Stimulated activated CD4-positive, alpha-beta T cell treated with anti-CD3 and anti-CD28 coated beads, TNF-alpha, amount 100 ng/mL, for 1 hour (primary cell): ENCODE data around the gene CADPS2.

ENCODE experiments used
- DNase-seq, 3 donors: peaks; one replicate each; pipeline ENCODE4 v3.0.0-alpha.2; 2020; ENCODE audit warnings: low read depth in 3 of 3, low spot score in 1 of 3

Gene CADPS2

DNA sequence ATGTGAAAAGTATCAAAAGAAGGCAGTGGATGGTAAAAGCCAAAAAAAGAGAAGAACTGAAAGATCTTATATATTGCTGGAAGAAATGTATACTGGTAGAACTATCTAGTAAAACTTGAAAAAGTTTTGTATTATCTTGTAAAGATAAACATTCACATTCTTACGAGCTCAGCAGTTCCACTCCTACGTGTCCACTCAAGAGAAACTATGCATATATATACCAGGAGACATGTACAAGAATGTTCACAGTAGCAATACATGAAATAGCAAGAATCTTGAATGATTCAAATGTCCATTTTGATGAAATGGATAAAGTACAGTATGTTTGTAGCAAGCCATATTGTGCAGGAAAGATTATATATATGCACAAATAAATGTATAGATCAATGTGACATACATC, 342.4 kb downstream of the CADPS2 start:
- DNase-seq: no peak

DNA sequence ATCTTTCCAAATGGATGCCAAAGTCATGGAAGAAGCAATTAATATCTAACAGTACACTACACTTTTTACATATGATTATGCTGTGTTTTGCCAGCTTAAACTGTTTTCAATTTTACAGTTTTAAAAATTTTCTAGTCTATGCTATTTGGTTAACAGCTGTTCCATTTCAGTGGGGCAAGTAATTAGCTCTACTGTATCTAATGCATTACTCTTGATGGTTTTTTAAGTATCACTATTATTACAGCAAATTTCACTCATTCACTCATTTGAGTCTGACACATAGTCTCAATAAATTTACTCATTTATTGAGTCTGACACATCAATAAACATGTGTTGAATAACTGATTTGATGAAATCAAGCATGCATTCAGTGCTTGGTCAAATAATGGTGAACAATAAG, 343.1 kb downstream of the CADPS2 start:
- DNase-seq: no peak

DNA sequence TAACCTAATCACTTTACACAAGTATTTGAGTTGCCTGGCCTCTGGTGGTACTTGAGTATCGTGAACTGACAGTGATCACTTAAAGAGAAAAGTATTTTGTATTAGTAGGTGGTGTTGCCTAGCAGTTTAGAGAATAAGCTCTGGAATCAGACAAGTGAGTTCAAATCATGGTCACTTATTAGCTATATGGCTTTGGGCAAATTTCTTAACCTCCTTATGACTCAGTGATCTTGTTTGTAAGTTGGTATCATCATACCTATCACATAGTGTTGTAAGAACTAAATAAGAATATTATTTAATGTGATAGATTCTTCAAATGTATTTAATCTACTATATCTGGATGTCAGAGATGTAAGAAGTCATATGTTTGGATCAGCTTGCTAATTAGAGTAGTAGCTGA, 351.2 kb downstream of the CADPS2 start:
- no peak for DNase-seq

DNA sequence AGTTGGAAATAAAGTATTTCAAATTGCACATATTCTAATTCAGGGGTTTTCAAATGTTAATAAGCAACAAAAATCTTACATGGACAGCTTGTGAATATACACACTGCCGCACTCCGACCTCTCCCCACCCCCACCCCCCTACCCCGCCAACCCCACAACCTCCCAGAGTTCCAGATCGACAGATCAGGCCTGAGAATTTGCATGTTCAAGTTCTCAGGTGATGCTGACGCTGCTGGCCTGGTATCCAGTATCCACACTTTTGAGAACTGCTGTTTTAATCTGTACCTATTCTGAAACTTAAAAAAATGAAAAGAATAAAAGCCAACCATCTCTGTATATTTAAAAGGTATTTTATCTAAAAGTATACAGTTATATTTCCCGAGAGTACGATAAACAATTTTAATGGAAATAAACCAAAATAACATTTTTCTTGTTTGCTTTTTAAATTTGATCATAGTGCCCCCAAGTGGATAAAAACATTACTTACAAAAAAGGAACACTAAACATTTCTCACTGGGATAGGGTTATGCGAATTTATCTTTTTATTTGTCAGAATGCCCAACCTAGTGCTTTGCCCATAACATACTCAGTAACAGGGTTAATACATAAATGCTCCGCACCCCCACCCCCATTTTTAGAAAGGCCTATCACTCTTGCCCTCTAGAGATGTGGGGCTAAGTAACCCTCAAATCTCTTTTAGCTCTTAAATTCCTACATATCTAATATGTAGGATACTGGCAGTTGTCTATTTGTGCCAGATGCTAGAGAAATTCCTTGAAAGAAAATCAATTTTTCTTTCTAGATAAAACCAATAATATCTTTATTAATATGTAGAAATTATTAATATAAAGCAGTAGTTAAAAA, 353.6 kb downstream of the CADPS2 start:
- no peak for DNase-seq

DNA sequence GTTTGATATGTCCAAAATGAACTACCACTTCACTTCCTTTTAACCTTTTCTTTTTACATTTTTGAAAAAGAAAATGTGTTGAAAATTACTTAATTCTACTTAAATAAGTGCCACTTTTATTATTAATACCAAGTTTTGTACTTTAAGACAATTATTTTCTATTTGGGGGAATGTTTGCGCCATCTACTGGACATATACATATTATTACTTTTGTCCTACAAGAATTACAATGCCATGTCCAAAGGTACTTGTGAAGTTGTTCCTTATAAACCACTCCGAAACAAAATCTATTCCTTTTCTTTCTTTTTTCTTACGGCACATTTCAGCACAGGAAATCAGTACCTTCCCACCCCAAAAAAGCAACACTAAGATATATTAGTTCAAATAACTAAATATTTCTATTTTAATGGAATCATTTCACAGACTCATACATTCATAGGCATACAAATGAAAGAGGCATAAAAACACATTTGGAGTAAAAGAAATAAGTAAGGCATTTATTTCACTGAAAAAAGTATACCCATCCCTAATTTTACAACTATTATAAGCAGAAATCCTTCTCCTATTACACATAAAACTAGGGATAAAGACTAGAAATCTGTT, 357.3 kb downstream of the CADPS2 start:
- no peak for DNase-seq

GRCh38 chr7:122525355-122525754, 360.9 kb downstream of the CADPS2 start:
- no peak for DNase-seq

DNA sequence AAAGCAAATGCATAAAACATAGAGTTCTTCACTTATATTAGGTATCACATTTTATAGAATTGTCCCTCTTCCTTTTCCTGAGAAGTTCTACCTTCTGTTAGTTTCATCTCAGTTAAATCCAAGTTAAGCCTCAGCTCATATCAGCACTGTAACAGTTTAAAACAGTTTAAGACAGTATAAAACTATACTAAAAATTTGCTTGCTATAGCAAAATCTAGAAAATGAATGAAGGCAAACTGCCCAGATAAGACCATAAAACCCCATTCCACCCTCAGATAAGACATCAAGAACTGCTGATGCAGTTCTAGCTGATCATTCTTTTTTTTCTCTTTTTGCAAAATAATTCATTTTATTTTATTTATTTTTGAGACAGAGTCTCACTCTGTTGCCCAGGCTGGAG, 364.5 kb downstream of the CADPS2 start:
- DNase-seq: no peak

DNA sequence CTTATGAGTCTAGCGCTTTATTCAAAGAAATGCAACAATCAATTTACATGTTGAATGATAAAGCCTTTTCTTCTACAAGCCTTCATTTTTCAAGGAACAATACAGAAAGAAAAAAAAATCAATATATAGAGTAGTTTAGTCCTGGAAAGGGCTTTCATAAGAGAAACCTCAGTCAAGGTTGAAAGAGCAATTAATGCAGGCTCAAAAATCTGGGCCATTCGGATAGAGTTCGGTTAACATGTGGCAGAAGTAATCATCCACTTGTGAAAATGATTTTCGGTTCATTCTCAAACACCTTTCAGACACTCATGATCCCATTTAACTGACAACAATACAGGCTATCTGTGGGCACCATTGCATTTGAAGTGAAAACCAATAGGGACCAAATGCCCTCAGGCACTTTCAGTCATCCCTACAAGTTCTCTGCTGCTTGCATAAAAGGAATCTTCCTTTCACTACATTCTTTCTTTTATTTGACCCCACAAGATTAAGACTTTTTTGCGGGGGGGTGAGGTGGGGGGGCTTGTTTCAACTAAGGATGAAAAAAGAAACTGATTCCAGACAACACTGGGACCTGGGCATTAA, 365.2 kb downstream of the CADPS2 start:
- no peak for DNase-seq

- no peak for DNase-seq
Observed at GRCh38 chr7:122518488-122518887, 367.8 kb downstream of the CADPS2 start.

DNA sequence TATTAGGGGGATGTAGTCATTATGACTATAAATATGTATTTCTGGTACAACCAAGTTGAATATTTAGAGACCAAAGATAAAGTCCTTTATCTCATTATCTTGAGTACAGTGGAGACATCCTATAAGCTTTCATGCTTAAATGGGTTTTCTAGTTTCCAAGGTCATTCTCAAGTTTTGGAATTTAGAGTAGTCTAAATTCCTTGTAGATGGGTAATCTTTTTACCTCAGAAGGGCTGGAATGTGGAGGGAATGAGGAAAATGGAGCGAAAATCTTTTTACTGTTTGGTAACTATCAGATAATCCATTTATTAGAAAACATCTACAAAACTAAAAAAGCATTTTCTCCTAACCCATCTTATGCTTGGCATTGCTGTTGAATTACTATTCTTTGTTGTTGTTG, 368.7 kb downstream of the CADPS2 start:
- no peak for DNase-seq

DNA sequence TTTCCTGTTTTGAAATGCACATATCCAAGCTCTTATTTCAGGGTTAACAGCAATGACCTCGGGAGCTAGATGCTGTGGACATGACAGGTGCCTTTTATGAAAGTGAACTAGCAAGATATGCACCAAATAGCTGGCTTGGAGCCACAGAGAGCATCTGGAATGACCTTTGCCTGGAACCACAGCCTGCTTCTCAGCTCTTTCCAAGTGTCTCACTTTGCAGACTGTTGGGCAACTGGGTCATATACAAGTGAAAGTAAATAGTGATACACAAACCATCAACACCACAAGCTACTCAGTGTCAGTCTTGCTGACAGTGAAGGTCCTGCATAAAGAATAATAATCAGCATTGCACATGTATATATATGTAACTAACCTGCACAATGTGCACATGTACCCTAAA, 370.9 kb downstream of the CADPS2 start:
- no peak for DNase-seq

DNA sequence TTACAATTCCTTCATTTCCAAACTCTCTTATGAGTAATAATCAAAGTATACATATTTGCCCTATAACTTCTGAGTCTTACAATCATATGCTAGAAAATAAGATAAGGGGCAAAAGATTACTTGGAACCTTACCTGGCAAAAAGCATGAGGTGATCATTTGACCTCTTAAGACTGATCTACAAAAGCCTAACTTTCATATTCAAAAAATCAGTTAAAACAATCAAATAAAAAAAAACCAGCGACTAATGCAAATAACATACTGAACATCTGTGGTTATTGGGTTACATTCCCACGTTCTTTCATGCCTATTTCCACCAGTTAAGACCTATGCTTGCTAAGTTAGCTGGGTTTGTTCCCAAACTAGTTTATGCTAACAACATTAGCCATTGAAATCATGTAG, 375.0 kb downstream of the CADPS2 start:
- DNase-seq: no peak

DNA sequence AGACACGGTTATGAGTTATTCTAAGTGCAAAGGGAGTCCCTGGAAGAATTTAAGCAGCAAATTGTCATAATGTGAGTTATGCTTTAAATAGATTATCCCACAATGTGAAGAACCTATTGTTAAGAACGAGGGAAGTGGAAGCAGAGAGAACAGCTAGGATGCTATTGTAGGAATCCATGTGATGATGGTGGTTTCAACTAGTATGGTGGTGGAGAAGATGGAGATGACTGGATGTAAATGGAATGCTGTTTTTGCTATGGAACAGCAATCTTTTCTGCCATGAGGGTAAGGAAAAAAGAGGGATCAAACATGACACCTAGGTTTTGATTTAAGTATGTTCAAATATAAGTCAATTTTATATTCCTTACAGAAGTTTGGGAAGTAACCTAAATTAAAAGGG, 378.7 kb downstream of the CADPS2 start:
- DNase-seq: no peak

DNA sequence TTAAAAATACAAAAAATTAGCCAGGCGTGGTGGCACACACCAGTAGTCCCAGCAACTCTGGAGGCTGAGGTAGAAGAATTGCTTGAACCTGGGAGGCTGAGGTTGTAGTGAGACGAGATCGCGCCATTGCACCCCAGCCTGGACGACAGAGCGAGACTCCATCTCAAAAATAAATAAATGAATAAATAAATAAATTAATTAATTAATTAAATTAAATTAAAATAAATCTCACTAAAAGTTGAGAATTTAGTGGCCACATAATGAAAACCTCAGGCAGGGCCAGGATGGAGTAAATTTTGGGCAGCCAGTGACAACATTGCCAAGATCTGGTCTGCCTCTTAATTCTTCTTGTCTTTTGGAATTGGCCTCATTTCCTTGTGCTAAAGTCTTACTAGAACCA, 394.3 kb downstream of the CADPS2 start:
- no peak for DNase-seq

DNA sequence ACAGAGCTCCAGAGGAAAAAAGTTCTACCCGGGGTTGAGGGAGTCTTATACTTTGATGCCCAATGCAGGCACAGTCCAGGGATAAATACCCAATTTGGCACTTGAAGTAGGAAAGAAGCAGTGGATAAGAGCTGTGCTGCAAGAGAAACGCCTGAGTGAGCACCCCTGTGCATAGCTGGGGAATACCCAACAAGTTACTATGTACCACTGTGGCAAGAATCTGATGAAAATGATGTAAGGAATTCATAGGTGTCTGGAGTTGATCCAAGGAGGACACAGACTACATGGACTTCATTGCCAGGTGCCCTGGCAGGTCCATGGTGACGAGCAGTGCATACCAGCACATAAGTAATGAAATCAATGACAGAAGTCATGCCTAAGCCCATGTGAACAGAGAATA, 398.0 kb downstream of the CADPS2 start:
- no peak for DNase-seq

DNA sequence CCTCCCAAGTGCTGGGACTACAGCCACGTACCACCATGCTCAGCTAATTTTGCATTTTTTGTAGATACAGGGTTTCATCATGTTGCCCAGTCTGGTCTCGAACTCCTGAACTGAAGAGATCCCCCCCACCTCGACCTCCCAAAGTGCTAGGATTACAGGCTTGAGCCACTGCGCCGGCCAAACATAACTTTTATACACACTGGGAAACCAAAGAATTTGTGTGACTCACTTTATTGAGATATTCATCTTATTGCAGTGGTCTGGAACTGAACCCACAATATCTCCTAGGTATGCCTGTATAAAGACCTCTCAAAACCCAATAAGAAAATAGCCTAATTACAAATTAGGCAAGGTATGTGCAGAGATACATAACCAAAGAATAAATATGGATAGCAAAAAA, 399.1 kb downstream of the CADPS2 start:
- DNase-seq: no peak

DNA sequence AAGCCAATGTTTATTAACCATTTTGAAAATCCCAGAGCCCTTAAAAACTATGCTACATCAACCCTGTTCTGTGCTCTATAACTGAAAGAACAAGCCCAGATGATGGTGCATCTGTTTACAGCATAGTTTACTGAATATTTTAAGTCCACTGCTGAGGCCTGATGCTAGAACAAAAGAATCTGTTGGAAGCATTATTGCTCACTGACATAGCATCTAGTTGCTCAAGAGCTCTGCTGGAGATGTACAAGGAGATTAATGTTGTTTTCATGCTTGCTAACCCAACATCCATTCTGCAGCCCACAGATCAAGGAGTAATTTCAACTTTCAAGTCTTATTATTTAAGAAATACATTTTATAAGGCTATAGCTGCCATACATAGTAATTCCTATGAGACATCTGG, 400.4 kb downstream of the CADPS2 start:
- DNase-seq: no peak

GRCh38 chr7:122482212-122482611, 404.0 kb downstream of the CADPS2 start:
- no peak for DNase-seq

GRCh38 chr7:122470859-122471258, 415.4 kb downstream of the CADPS2 start:
- no peak for DNase-seq

GRCh38 chr7:122468945-122469344, 417.3 kb downstream of the CADPS2 start:
- DNase-seq: no peak

DNA sequence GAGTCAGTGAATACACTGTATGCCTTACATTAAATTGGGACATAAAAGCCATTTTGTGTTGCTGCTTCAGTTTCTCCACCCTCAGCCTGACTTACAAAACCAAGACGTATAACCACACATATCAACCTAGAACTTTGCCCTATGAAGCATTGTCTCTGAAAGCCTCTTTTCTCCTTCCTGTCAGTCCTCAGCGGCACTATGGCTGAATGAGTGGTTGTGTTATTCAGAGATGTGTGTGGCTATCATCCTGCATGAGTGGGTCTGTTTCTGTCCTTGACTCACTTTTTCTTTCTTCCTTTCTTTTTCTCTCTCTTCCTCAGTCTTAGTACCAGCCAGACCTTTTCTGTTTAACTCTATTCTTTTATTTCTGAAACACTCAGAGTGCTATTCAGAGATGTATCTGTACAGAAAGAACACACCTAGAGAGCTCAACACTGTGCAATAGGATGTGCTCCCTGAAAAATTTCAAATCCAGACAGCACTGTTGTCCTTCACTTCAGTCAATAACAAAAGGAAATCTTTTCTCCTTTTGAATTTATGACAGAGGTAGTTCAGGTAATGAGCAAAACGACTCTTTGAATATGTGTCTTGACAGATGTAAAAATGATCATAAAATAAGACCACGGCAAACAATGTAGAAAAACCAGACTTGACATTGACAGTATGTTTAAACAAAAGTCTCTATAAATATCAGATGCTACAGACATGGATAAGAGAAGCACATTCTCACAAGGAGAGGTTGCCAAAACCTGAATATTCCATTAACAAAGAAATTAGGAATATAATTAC, 418.4 kb downstream of the CADPS2 start:
- DNase-seq: no peak

DNA sequence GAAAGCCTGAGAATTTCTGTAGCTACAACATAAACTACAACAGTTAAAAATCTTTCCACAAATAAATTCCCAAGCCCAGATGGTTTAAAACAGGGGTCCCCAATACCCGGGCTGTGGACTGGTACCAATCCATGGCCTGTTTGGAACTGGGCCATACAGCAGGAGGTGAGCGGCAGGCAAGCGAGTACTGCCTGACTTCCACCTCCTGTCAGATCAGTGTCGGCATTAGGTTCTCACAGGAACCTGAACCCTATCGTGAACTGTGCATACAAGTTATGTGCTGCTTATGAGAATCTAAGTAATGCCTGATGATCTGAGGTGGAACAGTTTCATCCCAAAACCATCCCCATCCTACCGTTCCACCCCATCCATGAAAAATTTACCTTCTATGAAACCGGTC, 421.0 kb downstream of the CADPS2 start:
- DNase-seq: no peak
